Liver (tissue), 3 donors: ENCODE measurements around the gene LRRC10.

Source experiments
- CTCF ChIP-seq: fragments of 150-350 bp; IDR thresholded peaks from 2 replicates; pipeline ENCODE4 v1.5.1; 2017; ENCODE audit warnings: improper control_type of control experiment, low read depth, low read length; ENCODE audit not compliant: missing input control
- TAF1 ChIP-seq: conservative IDR thresholded peaks from 2 replicates; pipeline ENCODE4 v1.6.1; 2016; ENCODE audit warnings: antibody characterized with exemption, mild to moderate bottlenecking
- donor health status: healthy.
- donor health status: healthy.

DNA sequence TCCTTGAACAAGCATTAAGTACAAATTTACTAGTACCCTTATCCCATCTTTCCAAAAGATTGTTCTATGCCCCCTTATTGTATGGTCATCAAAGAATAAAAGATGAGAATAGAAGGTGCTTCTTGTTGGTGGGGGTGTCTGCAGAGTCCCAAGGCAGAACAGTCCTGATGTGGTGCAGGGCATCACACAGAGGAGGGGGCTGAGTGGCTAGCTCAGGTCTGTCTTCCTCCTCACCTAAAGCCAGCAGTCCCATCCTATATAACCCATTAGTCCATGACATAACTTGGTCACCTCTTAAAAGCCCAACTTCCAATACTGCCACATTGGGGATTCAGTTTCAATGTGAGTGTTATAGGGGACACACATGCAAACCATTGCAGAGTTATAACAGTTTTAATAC lies 9.9 kb downstream of the LRRC10 start:
- TF ChIP-seq CTCF, result no peak
- TF ChIP-seq TAF1, result no peak
